GM19238 (cell line): ENCODE data around the gene E4F1.
A peak's percentile ranks its signal among the peaks of the same experiment; 100 is the strongest.

Experiments
- DNase-seq: peaks from one replicate; pipeline ENCODE4 v3.0.0; 2011; ENCODE audit warnings: low spot score; ENCODE audit not compliant: insufficient read length

The E4F1 gene

DNA sequence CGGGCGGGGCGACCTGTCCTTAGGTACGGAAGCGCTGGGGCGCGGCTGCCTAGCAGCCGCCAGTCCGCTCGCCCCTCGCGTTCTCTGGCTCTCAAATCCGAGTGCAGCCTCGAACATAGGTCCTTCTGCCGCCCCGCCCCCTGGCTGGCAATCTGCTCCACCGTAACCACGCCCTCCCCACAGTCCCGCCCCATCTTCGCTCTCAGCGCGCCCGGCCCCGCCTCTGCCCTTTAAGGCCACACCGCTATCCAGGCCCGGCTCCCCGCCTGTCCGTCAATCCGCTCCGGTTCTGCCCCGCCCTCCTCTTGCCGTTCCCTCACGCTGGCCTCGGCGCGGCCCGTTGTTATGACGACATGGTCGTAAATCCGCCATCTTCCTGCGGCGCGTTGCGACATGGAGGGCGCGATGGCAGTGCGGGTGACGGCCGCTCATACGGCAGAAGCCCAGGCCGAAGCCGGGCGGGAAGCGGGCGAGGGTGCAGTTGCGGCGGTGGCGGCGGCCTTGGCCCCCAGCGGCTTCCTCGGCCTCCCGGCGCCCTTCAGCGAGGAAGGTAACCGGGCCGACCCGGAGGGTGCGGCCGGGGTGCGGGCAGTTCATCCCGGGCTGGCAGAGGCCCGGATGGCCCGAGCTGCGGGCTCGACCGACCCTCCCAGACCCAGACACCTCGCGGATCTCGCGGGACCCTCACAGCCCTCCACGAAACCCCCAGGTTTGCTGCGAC lies at the start of gene E4F1:
Gene E4F1 (plus strand): TSS at position 371 of the 721 bp plus-strand sequence. CDS start 23 bp downstream, at position 394.
- DNase-seq = peak; percentile 100

GRCh38 chr16:2173916-2174315 lies 49.5 kb upstream of the E4F1 start:
- no peak for DNase-seq

- DNase-seq = no peak
These were observed 48.8 kb upstream of the E4F1 start for GRCh38 chr16:2174396-2175131.

DNA sequence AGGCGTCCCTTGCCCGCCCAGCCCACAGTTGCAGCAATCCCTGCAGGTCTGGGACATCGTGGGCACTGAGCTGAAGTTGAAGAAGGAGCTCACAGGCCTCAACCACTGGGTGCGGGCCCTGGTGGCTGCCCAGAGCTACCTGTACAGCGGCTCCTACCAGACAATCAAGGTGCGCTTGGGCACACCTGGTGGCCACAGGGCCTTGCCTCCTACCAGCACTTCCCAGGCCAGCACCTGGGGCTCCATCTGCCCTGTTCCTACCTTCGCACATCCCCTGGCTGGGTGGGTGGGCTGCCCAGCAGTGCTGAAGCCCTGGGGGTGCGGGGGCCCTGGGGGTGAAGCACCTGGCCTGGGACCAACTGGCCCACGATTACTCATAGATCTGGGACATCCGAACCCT lies 47.9 kb upstream of the E4F1 start:
- DNase-seq = no peak

GRCh38 chr16:2176047-2176446 lies 47.3 kb upstream of the E4F1 start:
- DNase-seq = no peak

- no peak for DNase-seq
These were observed 46.3 kb upstream of the E4F1 start for GRCh38 chr16:2177101-2177500.

- DNase-seq = no peak
These were observed 45.8 kb upstream of the E4F1 start for GRCh38 chr16:2177561-2177960.

DNA sequence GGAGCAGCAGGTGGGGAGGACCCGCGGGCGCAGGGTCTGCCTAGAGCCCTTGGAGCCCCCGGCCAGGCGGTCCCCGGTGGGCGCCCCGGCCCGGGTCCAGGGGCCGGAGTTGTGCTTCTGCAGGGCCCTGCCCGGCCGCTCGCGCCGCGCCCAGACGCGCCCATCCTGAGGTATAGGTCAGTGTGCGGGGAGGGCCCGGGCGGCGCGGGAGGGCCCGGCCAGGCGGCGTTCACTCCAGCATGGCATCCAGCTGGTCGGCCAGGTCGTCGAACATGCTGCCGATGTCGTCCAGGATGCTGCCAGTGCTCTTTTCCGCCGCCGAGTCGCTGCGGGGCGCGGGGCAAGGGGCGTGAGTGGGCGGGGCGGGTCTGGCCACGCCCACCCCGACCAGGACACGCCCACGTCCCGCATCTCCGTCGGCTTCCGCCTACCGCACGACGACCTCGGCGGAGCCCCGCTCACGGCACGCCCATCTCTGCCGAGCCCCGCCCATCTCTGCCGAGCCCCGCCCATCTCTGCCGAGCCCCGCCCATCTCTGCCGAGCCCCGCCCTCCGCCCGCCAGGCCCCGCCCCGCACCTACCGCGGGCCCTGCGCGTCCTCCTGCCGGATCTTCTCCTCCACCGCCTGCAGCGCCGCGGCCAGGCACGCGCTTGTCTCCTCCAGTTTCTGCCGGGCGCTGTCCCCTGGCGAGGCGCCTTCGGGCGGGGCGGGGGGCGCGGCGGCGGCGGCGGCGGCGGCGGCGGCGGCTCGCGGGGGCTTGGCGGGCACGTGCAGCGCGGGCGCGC lies 44.9 kb upstream of the E4F1 start:
- DNase-seq = no peak

- DNase-seq = no peak
These were observed 44.3 kb upstream of the E4F1 start for GRCh38 chr16:2179107-2179501.

GRCh38 chr16:2179576-2179975 lies 43.8 kb upstream of the E4F1 start:
- no peak for DNase-seq

GRCh38 chr16:2180461-2180860 lies 42.9 kb upstream of the E4F1 start:
- no peak for DNase-seq

DNA sequence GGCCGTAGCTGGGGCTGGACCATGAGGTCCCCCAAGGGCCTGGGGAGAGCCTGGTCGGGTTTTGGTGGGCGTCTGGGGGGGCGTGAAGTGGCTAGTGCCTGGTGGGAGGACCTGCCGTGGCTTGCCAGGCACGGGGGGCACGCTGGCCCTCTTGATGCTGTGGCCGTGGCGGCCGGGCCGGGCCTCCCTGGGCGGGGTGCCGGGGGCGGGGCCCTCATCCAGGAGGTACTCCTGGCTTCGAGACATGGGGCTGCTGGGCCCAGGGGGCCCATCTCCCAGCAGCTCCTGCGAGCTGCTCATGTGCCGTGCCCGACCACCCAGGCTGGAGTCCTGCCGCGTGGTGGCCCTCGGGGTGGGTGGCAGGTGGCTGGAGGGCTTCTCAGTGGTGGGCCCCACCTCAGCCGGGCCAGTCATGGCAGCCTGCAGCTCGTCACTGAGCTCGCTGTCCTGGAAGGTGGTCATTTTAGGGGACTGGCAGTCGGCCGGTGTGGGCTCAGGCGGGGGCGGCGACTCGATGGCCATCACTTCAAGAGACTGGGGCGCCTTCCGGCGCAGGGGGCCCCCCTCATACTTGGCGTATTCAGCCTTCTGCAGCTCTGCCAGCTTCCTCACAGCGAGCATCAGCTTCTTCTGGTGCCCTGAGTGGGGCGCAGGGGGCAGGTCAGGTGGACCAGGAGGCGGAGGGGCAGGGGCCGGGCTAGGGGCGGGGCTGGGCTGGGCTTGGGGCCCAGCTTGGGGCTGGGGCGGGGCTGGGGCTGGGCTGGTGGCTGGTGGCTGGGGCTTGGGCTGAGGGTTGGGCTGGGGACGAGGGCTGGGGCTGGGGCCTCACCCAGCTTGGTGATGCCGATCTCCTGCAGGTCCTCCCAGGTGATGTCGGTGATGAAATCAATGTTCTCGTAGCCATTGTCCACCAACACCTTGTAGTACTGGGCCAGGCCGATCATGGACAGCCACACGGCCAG lies 42.1 kb upstream of the E4F1 start:
- DNase-seq = no peak

DNA sequence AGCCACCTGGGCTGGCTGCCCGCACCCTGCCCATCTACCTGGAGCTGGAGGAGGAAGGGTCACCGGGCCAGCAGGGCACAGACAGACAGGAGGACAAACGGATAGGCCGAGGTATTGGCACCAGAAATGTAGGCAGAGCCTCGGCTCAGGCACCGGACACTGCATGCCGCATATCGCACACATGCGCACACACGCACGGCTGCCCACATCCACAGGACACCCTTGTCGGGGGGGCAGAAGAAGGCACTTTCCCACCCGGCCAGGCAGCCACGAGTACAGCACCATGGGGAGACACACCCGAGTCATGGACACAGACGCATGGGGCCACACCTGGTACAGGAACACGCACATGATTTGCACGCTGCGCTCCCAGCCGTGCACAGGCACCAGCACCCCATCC lies 41.4 kb upstream of the E4F1 start:
- DNase-seq = no peak

GRCh38 chr16:2183671-2184070 lies 39.7 kb upstream of the E4F1 start:
- DNase-seq = no peak

GRCh38 chr16:2184346-2184745 lies 39.0 kb upstream of the E4F1 start:
- DNase-seq = no peak

DNA sequence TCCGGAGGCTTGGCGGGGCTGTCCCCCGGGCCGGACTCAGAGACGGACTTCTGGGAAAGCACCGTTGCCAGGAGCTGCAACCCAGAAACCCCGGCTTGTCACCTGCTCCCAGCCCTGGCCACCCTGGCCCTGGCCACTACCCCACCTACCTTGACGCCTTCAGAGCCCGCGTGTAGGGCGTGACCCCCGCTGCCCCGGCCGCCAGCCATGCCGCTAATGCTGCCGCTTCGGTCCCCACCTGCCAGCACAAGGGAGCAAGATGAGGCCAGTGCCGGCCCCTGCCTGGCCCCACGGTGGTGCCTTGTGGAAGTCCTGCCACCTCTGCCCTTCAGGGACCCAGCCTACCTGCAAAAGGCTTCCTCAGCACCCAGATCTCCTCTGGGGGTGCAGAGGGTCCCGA lies 38.4 kb upstream of the E4F1 start:
- no peak for DNase-seq

- DNase-seq = no peak
These were observed 37.3 kb upstream of the E4F1 start for GRCh38 chr16:2186064-2186463.

DNA sequence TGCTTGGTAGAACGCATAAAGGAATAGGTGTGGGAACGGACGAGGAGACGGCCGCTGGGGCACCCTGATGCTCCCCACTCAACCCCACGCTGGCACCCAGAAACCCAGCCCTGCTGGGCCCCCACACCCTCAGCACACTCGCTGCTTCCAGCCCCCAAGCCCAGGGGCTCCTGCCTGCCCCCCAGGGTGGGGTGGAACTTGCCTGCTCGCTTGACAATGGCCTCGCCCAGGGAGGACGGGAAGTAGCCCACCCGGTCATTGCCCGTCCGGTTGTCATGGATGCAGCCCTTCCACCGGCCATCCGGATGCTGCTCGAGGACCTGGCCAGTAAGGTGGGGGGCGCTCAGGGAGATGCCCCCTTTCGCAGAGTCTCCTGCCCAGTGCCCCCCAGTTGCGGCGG lies 36.9 kb upstream of the E4F1 start:
- DNase-seq = no peak

GRCh38 chr16:2187212-2187611 lies 36.2 kb upstream of the E4F1 start:
- no peak for DNase-seq

DNA sequence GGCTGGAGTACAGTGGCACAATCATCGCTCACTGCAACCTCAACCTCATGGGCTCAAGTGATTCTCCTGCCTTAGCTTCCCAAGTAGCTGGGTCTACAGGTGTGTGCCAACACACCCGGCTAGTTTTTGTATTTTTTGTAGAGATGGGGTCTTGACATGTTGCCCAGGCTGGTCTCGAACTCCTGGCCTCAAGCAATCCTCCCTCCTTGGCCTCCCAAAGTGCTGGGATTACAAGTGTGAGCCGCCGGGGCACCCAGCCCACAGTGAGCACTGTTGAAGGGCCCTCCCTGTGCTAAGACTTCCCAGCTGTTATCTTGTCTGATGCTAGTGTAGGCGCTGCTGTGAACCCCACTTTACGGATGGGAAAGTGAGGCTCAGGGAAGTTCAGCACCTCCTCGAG lies 35.0 kb upstream of the E4F1 start:
- DNase-seq = no peak

DNA sequence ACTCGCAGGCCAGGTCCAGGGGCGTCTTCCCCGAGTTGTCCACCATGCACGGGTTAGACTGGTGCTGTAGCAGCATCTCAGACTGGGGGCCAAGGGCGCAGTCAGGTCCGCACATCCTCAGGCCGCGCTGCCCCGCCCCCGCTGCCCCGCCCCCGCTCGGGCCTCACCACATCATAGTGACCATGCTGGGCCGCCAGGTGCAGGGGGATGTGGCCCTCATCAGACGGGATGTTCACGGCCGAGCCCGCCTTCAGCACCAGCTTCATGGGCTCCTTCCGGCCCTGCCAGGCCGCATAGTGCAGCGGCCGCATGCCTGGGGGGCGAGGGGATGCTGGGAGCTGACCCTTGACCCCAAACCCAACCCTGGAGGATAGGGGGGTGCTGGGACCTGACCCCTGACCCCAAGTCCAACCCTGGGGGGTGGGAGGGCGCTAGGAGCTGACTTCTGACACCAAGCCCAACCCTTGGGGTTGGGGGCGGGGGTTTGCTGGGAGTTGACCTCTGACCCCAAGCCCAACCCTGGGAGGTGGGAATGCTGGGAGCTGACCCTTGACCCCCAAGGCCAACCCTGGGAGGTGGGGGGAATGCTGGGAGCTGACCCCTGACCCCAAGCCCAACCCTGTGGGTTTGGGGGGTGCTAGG lies 34.0 kb upstream of the E4F1 start:
- DNase-seq = no peak
